ENCODE measurements around the gene EPHB3.

DNA sequence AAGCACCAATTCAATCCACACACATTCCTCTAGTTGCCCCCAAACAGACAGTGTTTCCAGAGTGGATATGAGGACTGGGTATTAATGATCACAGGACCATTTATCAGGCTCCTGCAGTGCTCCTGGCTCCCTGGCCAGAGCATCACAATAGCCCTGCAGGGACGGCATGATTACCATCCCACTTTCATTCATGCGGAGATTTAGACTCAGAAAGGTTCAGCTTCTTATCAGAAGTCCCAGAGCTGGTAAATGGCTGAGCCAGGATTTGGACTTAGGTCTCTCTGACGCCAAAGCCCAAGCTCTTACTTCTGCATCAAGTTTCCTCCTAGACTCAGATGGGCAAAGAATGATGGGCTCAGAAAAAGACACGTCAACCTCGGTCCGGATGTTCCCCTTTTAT, 2.9 kb upstream of the EPHB3 start:
- TF ChIP-seq, protein P1, sequence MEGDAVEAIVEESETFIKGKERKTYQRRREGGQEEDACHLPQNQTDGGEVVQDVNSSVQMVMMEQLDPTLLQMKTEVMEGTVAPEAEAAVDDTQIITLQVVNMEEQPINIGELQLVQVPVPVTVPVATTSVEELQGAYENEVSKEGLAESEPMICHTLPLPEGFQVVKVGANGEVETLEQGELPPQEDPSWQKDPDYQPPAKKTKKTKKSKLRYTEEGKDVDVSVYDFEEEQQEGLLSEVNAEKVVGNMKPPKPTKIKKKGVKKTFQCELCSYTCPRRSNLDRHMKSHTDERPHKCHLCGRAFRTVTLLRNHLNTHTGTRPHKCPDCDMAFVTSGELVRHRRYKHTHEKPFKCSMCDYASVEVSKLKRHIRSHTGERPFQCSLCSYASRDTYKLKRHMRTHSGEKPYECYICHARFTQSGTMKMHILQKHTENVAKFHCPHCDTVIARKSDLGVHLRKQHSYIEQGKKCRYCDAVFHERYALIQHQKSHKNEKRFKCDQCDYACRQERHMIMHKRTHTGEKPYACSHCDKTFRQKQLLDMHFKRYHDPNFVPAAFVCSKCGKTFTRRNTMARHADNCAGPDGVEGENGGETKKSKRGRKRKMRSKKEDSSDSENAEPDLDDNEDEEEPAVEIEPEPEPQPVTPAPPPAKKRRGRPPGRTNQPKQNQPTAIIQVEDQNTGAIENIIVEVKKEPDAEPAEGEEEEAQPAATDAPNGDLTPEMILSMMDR (IDR thresholded peaks at IDR 0.05; ENCODE audit: low read depth, low read length), result no peak
- no peak for TF ChIP-seq MYC (IDR thresholded peaks at IDR 0.05; ENCODE audit: low read depth, low read length)
- TF ChIP-seq POLR2A (IDR thresholded peaks at IDR 0.05; ENCODE audit: extremely low read depth, insufficient read length), result no peak

Measured in NB4 (cell line).